Hepatocyte (in vitro differentiated cells): ENCODE measurements around the gene INHBC. TPM values are rescaled to one million over a fixed set of nuclear protein-coding genes. Genes with fewer than 3 reads are reported as not detected.
"Not testable (repeated sequence)": the region's sequence is repeated elsewhere in the genome, so short reads cannot be mapped to it uniquely, and the experiment has no call there.

Source experiments
- DNase-seq: peaks from one replicate; pipeline ENCODE4 v3.0.0-alpha.2; 2016; ENCODE audit warnings: low spot score
- H2AFZ ChIP-seq: fragments of 200-600 bp; sonication (generic); 2 replicates; pipeline ENCODE4 v1.6.0; 2016; ENCODE audit warnings: antibody characterized with exemption, mild to moderate bottlenecking
- H3K27ac ChIP-seq: fragments of 200-600 bp; sonication (generic); 2 replicates; pipeline ENCODE4 v1.5.1; 2016; ENCODE audit warnings: mild to moderate bottlenecking
- H3K27me3 ChIP-seq: fragments of 200-600 bp; sonication (generic); 2 replicates; pipeline ENCODE4 v1.6.1; 2016
- H3K36me3 ChIP-seq: fragments of 200-600 bp; sonication (generic); replicated peaks from 2 replicates; pipeline ENCODE4 v1.5.1; 2016; ENCODE audit warnings: low read depth; ENCODE audit not compliant: insufficient read depth
- H3K4me1 ChIP-seq: fragments of 200-600 bp; sonication (generic); 2 replicates; pipeline ENCODE4 v1.5.1; 2016; ENCODE audit warnings: mild to moderate bottlenecking, moderate library complexity; ENCODE audit not compliant: insufficient read depth
- H3K4me2 ChIP-seq: fragments of 200-600 bp; sonication (generic); 2 replicates; pipeline ENCODE4 v1.6.0; 2016
- H3K4me3 ChIP-seq: fragments of 200-600 bp; sonication (generic); 2 replicates; pipeline ENCODE4 v1.5.1; 2016; ENCODE audit warnings: mild to moderate bottlenecking
- H3K79me2 ChIP-seq: fragments of 200-600 bp; sonication (generic); 2 replicates; pipeline ENCODE4 v1.6.0; 2017; ENCODE audit warnings: mild to moderate bottlenecking
- H3K9me2 ChIP-seq: fragments of 200-600 bp; sonication (generic); replicated peaks from 2 replicates; pipeline ENCODE4 v1.6.0; 2017; ENCODE audit warnings: mild to moderate bottlenecking; ENCODE audit not compliant: insufficient read depth
- H3K9me3 ChIP-seq: fragments of 200-600 bp; sonication (generic); 2 replicates; pipeline ENCODE4 v1.5.1; 2016; ENCODE audit warnings: low read depth, mild to moderate bottlenecking
- H4K20me1 ChIP-seq: fragments of 200-600 bp; sonication (generic); 2 replicates; pipeline ENCODE4 v1.6.0; 2016; ENCODE audit warnings: mild to moderate bottlenecking; ENCODE audit not compliant: insufficient read depth, poor library complexity, severe bottlenecking
- EZH2 ChIP-seq: fragments of 200-600 bp; sonication (generic); IDR thresholded peaks from 2 replicates; pipeline ENCODE4 v1.6.1; 2016; ENCODE audit warnings: antibody characterized with exemption, mild to moderate bottlenecking, borderline replicate concordance
- EZH2phosphoT487 ChIP-seq: fragments of 200-600 bp; sonication (generic); IDR thresholded peaks from one replicate; pipeline ENCODE4 v1.6.1; 2018; ENCODE audit warnings: antibody characterized with exemption, mild to moderate bottlenecking, low read depth, moderate library complexity; ENCODE audit not compliant: unreplicated experiment, severe bottlenecking
- WGBS: methylation state at CpG from one replicate; pipeline ENCODE4 v1.1.6; 2016; ENCODE audit warnings: low lambda C conversion rate; ENCODE audit errors: missing lambda C conversion rate; 5-methylcytosine and 5-hydroxymethylcytosine counted together
- polyA plus RNA-seq: library from polyadenylated mRNA; unstranded; fragments of >200 nt; fragmentation: Nextera tagmentation; extraction: Ambion mirVana; gene quantifications from 2 replicates; pipeline ENCODE4 v1.2.1, GENCODE V29; 2016
- total RNA-seq: library from RNA; depleted of rRNA; stranded (reverse); fragments of >200 nt; gene quantifications from 2 replicates; pipeline ENCODE4 v1.2.3, GENCODE V29; 2014
- TF ChIP-seq, protein P1 (sequence below): fragments of 200-600 bp; sonication (generic); IDR thresholded peaks from 2 replicates; pipeline ENCODE4 v1.5.1; 2016; ENCODE audit warnings: antibody characterized with exemption, mild to moderate bottlenecking; ENCODE audit not compliant: poor library complexity

INHBC gene
- total and polyA plus RNA-seq, 2 experiments from 2014 or later = 1.8 to 3.4 TPM

- Histone ChIP-seq H3K9me2 (no peaks in the 10 kb centered on the region), H3K4me2 (no peak overlapping the region), H2AFZ (no peak overlapping the region), H3K4me3 (no peak overlapping the region), H3K9me3 (no peaks in the 10 kb centered on the region), H3K36me3 (no peaks in the 10 kb centered on the region), H3K27me3 (no peaks in the 10 kb centered on the region), H4K20me1 (peaks cover 2% of the 10 kb centered on the region), H3K79me2 (peaks cover 27% of the 10 kb centered on the region), H3K4me1 (peaks cover 11% of the 10 kb centered on the region), H3K27ac (no peak overlapping the region)
- 95% methylated on average over 15 of the region's 15 CpGs for WGBS
- no peak for DNase-seq
- TF ChIP-seq, protein P1, sequence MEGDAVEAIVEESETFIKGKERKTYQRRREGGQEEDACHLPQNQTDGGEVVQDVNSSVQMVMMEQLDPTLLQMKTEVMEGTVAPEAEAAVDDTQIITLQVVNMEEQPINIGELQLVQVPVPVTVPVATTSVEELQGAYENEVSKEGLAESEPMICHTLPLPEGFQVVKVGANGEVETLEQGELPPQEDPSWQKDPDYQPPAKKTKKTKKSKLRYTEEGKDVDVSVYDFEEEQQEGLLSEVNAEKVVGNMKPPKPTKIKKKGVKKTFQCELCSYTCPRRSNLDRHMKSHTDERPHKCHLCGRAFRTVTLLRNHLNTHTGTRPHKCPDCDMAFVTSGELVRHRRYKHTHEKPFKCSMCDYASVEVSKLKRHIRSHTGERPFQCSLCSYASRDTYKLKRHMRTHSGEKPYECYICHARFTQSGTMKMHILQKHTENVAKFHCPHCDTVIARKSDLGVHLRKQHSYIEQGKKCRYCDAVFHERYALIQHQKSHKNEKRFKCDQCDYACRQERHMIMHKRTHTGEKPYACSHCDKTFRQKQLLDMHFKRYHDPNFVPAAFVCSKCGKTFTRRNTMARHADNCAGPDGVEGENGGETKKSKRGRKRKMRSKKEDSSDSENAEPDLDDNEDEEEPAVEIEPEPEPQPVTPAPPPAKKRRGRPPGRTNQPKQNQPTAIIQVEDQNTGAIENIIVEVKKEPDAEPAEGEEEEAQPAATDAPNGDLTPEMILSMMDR = peak; percentile 8
- no peak for TF ChIP-seq EZH2
Observed at GRCh38 chr12:57491393-57492280, 57.1 kb downstream of the INHBC start.

GRCh38 chr12:57495051-57495701 lies 60.6 kb downstream of the INHBC start:
- WGBS = 96% methylated on average over 10 of the region's 48 CpGs

DNA sequence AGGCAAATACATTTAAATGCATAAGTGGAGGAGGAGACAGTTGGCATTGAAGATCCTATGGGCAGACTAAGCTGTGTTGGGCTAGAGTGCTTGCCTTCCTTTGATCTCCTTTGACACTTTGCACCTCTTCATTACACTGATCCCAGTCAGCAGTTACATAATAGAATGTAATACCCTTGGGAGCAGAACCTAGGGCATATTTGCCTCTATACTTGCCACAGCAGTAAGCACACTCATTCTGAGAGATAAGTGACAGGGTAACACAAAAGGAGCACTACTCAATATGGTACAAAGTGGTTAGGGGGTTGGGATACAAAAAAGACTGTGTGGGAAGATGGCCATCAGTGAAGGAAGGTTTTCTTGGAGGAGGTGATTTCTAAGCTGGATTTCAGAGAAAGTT lies 62.2 kb downstream of the INHBC start:
- Histone ChIP-seq H3K9me2 (no peaks in the 10 kb centered on the region), H3K36me3 (no peaks in the 10 kb centered on the region), H3K9me3 (no peaks in the 10 kb centered on the region), H3K4me3 (no peak overlapping the region), H2AFZ (no peak overlapping the region), H4K20me1 (no peaks in the 10 kb centered on the region), H3K4me1 (no peaks in the 10 kb centered on the region), H3K79me2 (no peaks in the 10 kb centered on the region), H3K27me3 (no peaks in the 10 kb centered on the region), H3K4me2 (no peak overlapping the region), H3K27ac (no peak overlapping the region)
- TF ChIP-seq, protein P1 = no peak
- no peak for TF ChIP-seq EZH2
- no peak for TF ChIP-seq EZH2phosphoT487
- no peak for DNase-seq

More at GRCh38 chr12:57495051-57495701, 60.6 kb downstream of the INHBC start:
- not testable (repeated sequence) for H3K27ac ChIP-seq, H3K4me2 ChIP-seq, H3K9me3 ChIP-seq, H3K27me3 ChIP-seq, H3K9me2 ChIP-seq, DNase-seq, H3K4me3 ChIP-seq, H4K20me1 ChIP-seq, H3K36me3 ChIP-seq, H3K79me2 ChIP-seq, H3K4me1 ChIP-seq, H2AFZ ChIP-seq
